Stimulated activated CD4-positive, alpha-beta T cell treated with anti-CD3 and anti-CD28 coated beads, Interleukin-1b, Interleukin-23, amount 100 ng/mL, for 1 hour (primary cell): Measurements from ENCODE around the gene DSCAML1.

ENCODE experiments used
- DNase-seq, 2 donors: peaks; one replicate each; pipeline ENCODE4 v3.0.0-alpha.2; 2020; ENCODE audit warnings: low read depth in 2 of 2

The DSCAML1 gene

GRCh38 chr11:117761993-117762392, 35.0 kb downstream of the DSCAML1 start:
- DNase-seq = no peak

DNA sequence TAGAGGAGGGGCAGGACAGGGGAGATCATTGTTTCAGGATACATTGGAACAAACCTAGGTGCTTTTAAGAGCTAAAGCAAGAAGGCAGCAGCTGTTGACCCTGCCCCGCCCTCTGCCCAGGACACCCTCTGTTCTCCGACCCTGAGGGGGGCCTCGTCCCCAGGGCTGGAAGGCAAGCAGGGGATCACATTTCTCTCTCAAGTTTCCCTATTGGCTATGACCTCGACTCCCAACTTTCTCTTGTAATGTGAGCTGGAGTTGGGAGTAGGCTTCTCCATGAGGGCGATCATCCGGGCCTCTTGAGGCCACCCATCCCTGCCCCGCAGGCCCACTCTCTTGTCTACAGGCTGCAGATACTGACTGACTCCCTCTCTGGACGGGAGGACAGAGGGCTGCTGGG, 37.7 kb downstream of the DSCAML1 start:
- DNase-seq = no peak

DNA sequence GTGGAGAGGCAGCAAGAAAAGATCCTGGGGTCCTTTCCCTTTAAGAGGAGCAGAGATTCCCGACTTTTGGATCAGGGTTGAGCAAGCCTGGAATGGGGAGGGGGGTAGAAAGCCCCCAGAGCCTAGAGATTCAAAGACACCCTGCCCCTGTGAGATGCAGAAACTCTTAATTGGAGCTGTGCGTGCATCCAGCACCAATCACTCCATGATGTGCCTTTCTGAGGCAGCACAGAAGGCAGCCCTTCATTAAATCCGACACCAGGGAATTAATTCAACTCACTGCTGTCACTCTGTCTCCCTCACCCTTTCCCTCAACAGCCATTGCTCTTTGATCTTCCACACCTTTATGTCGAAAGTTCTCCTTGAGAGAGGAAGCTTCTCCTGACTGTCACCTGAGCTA, 43.0 kb downstream of the DSCAML1 start:
- DNase-seq = no peak

DNA sequence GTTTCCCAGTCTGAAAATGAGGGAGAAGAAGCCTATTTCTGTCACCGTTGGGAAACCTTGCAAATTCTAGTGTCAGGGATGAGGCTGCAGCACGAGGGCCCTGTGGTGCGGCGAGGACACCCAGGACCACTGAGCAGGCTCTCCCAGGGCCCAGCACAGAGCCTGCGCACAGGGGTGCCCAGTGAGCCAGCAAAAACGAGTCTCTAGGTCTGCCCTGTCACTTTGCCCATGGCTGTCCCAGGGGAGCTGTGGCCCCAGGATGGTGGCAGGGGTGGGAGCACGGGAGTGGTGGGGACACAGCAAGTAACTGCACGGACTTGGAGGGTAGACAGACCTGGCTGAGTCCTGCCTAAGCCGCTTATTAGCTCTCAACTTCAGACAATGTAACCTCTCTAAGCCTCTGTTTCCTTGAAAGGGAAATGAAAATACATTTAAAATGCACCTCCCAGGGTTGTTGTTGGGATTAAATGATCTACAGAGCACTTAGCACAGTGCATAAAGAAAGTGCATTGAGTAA, 44.2 kb downstream of the DSCAML1 start:
- no peak for DNase-seq

DNA sequence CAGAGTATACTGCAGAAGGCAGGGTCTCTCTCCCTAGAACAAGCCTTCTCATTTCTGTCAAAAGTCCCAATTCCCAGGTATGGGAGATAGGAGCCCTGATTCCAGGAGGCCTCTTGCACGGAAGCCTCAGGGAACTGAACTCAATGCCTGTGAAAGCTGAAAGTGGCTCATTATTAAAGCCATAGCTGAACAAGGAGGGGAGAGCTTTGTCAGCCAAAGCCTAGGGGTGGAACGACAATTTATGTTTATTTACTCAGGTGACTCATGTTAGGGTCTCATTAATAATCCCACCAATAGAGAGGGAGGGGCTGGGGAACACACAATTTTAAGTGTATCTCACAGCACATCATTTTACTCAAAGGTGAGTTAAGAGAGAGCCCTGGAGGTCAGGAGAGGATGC, 44.9 kb downstream of the DSCAML1 start:
- no peak for DNase-seq

DNA sequence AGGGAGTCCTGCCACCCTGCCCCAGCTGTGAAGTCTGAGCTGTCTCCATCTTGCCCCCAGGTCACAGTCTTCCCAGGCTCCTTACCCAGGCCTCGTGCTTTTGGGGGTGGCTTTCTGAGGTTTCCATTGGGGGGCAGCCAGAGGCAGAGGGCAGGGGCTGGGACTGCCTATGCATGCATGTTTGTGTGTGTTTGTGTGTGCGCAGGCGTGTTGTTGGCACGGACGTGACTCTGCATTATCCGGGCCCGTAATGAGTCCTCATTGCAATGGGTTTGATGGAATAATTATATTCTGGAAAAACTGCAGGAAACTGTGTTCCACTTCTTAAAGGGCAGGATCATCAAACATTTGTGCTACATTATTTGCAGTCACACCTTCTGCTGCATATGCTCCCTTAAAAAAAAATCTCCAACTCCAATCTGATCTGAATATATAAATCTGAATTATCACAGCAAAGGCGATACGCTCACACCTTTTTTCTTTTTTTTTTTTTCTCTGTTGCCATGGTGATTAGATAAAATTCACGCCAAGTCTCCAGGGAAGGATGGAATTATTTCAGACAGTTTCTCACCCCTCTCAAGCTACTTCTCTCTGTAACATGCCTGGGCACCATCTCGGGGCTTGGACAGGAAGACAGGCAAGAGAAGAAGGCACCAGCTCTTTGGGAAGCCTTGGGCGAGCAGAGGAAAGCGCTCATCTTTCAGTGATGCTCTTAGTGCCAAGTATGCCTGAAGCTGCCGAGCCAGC, 45.9 kb downstream of the DSCAML1 start:
- DNase-seq = no peak

GRCh38 chr11:117750357-117750756, 46.7 kb downstream of the DSCAML1 start:
- no peak for DNase-seq

GRCh38 chr11:117749541-117749910, 47.5 kb downstream of the DSCAML1 start:
- no peak for DNase-seq

DNA sequence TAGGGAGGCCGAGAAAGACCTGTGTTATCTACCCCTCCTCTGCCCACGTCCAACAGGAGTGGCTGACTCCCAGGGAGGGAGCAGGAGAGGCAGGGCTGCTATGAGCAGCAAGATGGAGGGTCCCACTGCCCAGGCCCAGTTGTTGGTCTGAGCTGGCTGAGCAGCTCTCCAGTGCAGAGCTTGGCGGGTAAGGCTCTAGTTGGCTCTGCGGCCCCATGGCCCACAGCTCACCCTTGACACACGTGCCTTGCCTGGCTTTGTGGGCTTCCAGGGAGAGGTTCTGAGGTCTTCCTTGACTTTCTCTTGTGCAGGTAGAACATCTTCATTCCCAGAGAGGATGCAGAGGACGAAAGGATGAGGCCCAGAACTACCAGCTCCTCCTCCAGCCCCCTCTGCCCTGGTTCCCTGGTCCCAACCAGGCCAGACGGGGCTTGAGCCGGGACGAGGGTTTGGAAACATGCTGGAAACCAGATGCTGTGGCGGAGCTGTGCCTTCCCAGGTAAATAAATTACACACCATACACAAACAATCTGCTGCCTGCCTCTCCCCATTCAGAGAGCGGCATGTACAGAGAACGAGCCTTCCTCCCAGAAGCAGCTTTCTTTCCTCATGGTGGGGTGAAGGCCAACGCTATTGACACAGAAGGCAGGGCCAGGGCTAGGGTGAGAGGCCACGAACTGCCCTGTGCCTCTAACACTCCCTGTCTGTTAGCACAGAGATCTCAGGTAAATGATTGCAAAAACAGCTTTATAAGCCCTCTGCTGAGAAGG, 48.1 kb downstream of the DSCAML1 start:
- DNase-seq = no peak

DNA sequence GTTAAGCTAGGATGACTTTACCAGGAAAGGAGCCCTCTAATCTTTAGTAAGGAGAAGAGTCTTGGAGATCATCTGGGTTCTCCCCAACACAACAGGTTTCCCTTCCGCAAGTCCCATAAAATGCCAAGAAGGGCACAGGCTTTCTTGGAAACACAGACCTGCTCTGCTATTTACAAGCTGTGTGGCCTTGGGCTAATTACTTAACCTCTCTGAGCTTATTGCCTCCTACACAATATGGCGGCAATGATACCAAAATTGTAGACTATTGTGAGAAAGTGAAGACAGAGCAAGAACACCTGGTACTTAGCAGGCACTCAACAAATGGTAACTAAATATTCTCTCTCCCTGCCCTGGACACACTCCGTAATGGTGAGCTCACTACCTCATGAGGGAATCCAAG, 49.1 kb downstream of the DSCAML1 start:
- no peak for DNase-seq

DNA sequence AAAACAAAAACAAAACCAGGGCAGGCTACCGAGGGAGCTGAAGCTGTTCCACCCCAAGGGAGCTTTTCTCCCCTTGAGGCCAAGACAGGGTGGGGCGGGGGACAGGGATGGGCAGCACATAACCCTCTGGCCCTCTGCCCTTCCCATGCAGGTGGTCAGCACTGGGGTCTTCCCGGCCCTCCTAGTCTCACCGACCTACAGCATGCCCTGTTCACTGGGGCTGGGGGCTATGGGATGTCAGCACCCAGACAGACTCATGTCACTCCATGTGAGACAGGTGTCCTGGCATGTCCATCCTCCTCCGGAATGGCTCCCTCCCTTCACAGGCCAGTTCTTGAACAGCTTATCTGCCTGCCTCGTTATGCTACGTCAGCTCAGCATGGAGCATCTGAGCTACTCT, 51.7 kb downstream of the DSCAML1 start:
- DNase-seq = no peak

- no peak for DNase-seq
Observed at GRCh38 chr11:117744471-117745150, 52.4 kb downstream of the DSCAML1 start.

- DNase-seq = no peak
Observed at GRCh38 chr11:117743121-117743815, 53.7 kb downstream of the DSCAML1 start.

GRCh38 chr11:117738246-117738957, 58.6 kb downstream of the DSCAML1 start:
- no peak for DNase-seq

GRCh38 chr11:117735350-117735977, 61.6 kb downstream of the DSCAML1 start:
- no peak for DNase-seq

DNA sequence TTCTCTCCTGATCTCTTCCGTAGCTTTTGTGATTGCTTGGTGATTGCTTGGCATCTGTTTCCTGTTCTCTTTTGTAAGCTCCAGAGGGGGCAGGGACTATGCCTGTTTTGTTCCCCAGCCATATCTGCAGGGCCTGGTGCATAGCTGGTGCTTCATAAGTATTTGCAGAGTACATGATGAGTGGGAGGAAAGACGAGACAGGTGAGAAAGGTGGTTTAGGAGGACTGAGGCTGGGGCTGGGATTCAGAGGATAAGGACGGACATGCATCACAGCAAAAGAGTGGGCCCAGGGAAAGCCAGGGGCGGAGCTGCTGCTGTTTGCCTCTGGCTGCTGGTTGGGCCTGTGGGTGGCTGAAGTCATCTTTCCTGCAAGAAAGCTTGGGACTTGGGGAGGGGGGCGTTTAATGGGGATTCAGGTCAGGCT, 62.4 kb downstream of the DSCAML1 start:
- DNase-seq = no peak

DNA sequence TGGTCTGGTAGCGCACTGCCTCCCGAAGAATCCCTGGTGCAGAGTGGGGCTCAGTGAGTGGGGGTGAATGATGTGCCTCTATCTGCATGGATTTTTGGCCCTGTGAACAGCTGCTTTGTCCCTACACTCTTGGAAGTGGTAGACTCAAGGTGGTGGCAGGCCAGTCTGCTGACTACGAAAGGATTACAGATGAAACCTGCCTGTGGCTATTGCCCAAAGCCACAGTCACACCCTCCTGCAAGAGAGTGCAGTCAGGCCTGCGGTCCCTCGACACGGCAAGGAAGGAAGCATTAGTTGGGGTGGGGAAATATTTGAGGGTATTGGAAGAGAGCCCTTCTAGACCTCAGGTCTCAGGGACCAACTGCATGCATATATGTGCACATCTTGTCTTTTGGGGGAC, 63.7 kb downstream of the DSCAML1 start:
- DNase-seq = no peak

DNA sequence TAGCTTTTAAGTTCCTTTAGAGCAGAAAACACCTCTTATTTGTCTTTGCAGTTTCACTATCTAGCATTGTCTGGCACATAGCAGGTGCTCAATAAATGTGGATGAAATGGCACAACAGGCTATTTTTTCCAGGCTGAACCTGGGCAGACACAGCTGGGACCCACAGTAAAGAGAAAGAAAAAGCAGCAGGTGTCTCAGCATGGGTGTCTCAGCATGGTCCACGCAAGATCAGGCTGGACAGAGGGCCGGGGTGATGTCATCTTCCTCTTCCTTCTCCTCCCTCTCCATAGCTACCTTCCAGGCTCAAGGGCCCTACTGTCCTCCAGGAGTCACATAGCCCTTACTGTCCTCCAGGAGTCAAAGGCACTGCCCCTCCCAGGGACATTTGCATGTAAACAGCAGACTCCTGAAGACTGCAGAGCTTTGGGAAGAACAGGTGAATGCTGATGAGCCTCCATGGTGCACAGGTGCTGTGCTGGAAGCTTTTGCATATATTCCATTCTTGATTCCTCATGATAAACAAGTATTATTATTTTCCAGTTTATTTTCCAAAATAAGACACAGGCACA, 65.2 kb downstream of the DSCAML1 start:
- DNase-seq = no peak

GRCh38 chr11:117730208-117730800, 66.7 kb downstream of the DSCAML1 start:
- no peak for DNase-seq
